ENCODE results near the gene IBSP. TPM values are rescaled to one million over a fixed set of nuclear protein-coding genes. Genes with fewer than 3 reads are reported as not detected.

Gene IBSP
- total RNA-seq, 4 donors from 2014 or later = not detected

GRCh38 chr4:87835197-87835596, 35.8 kb downstream of the IBSP start:
- in situ Hi-C loops (cut with MboI; ENCODE audit: low pct_ligation_motif_present in 1 of 4, low pct_unique_long_range_greater_than_20kb in 1 of 4, low sequenced_read_pairs in 3 of 4) = loop anchor here in 2 of 4 donors (10.0 to 25.0 kb wide), 3 partner anchors 150 to 473 kb away; no protein-coding TSS in a partner anchor
- intact Hi-C loops (cut with DNase I; ENCODE audit: low total_unique reads) = no loop called here
- no peak for DNase-seq
- H3K4me1 ChIP-seq = no peaks in the 10 kb centered on the region
- no peak overlapping the region for H3K27ac ChIP-seq
- no peak for TF ChIP-seq EP300 (IDR thresholded peaks at IDR 0.05; ENCODE audit: low read depth)
- TF ChIP-seq POLR2AphosphoS5 (IDR thresholded peaks at IDR 0.05) = no peak
- TF ChIP-seq POLR2A (IDR thresholded peaks at IDR 0.05) = no peak
- TF ChIP-seq CTCF (IDR thresholded peaks at IDR 0.05) = no peak
- 89 to 100% methylated on average over 2 of the region's 2 CpGs for WGBS, 2 donors (ENCODE audit: low coverage in 1 of 2)
- H3K4me3 ChIP-seq = no peak overlapping the region
- no peaks in the 10 kb centered on the region for H3K9me3 ChIP-seq
- no peaks in the 10 kb centered on the region for H3K27me3 ChIP-seq
- H3K36me3 ChIP-seq = no peaks in the 10 kb centered on the region

GRCh38 chr4:87835743-87836142, 36.4 kb downstream of the IBSP start:
- Histone ChIP-seq H3K27ac (no peak overlapping the region), H3K4me3 (no peak overlapping the region), H3K36me3 (no peaks in the 10 kb centered on the region), H3K27me3 (no peaks in the 10 kb centered on the region), H3K4me1 (no peaks in the 10 kb centered on the region), H3K9me3 (no peaks in the 10 kb centered on the region)
- no peak for TF ChIP-seq POLR2AphosphoS5 (IDR thresholded peaks at IDR 0.05)
- TF ChIP-seq POLR2A (IDR thresholded peaks at IDR 0.05) = no peak
- no peak for TF ChIP-seq EP300 (IDR thresholded peaks at IDR 0.05; ENCODE audit: low read depth)
- no peak for TF ChIP-seq CTCF (IDR thresholded peaks at IDR 0.05)
- in situ Hi-C loops (cut with MboI; ENCODE audit: low pct_ligation_motif_present in 1 of 4, low pct_unique_long_range_greater_than_20kb in 1 of 4, low sequenced_read_pairs in 3 of 4) = loop anchor here in 2 of 4 donors (10.0 to 25.0 kb wide), 3 partner anchors 151 to 473 kb away; no protein-coding TSS in a partner anchor
- DNase-seq = no peak
- intact Hi-C loops (cut with DNase I; ENCODE audit: low total_unique reads) = no loop called here
- 91 to 100% methylated on average over 1 to 2 of the region's 2 CpGs for WGBS, 2 donors (ENCODE audit: low coverage in 1 of 2)

GRCh38 chr4:87838205-87838604, 38.9 kb downstream of the IBSP start:
- no peak for DNase-seq

More at GRCh38 chr4:87838205-87838604, 38.9 kb downstream of the IBSP start:
- in situ Hi-C loops (cut with MboI; ENCODE audit: low pct_ligation_motif_present in 1 of 4, low pct_unique_long_range_greater_than_20kb in 1 of 4, low sequenced_read_pairs in 3 of 4) (loop anchor here in 2 of 4 donors (10.0 to 25.0 kb wide), 3 partner anchors 153 to 476 kb away; no protein-coding TSS in a partner anchor), intact Hi-C loops (cut with DNase I; ENCODE audit: low total_unique reads) (no loop called here)
- Histone ChIP-seq H3K36me3 (no peaks in the 10 kb centered on the region), H3K9me3 (no peaks in the 10 kb centered on the region), H3K27ac (no peak overlapping the region), H3K27me3 (no peaks in the 10 kb centered on the region), H3K4me1 (no peaks in the 10 kb centered on the region), H3K4me3 (no peak overlapping the region)
- no peak for TF ChIP-seq CTCF (IDR thresholded peaks at IDR 0.05)
- TF ChIP-seq POLR2A (IDR thresholded peaks at IDR 0.05) = no peak
- no peak for TF ChIP-seq EP300 (IDR thresholded peaks at IDR 0.05; ENCODE audit: low read depth)
- TF ChIP-seq POLR2AphosphoS5 (IDR thresholded peaks at IDR 0.05) = no peak
- WGBS, 2 donors (ENCODE audit: low coverage in 1 of 2) = 73 to 89% methylated on average over 1 to 6 of the region's 6 CpGs
